Activated effector memory CD4-positive, alpha-beta T cell treated with anti-CD3 and anti-CD28 coated beads, Interleukin-2, amount 50 U/mL, for 16 hours (primary cell): ENCODE measurements around the gene SLC8A1.

Source experiments
- DNase-seq: peaks from one replicate; pipeline ENCODE4 v3.0.0-alpha.2; 2020

SLC8A1 gene

GRCh38 chr2:40129725-40130124 is 322.2 kb downstream of the SLC8A1 start:
- no peak for DNase-seq

GRCh38 chr2:40128796-40129195 is 323.1 kb downstream of the SLC8A1 start:
- no peak for DNase-seq

- no peak for DNase-seq
These were observed 323.9 kb downstream of the SLC8A1 start for GRCh38 chr2:40127890-40128557.

- no peak for DNase-seq
These were observed 324.7 kb downstream of the SLC8A1 start for GRCh38 chr2:40127146-40127545.

GRCh38 chr2:40126006-40126405 is 325.9 kb downstream of the SLC8A1 start:
- no peak for DNase-seq

GRCh38 chr2:40123746-40124145 is 328.1 kb downstream of the SLC8A1 start:
- no peak for DNase-seq

GRCh38 chr2:40123326-40123725 is 328.6 kb downstream of the SLC8A1 start:
- no peak for DNase-seq

- no peak for DNase-seq
These were observed 330.9 kb downstream of the SLC8A1 start for GRCh38 chr2:40120957-40121356.

GRCh38 chr2:40120026-40120425 is 331.9 kb downstream of the SLC8A1 start:
- no peak for DNase-seq

- no peak for DNase-seq
These were observed 333.3 kb downstream of the SLC8A1 start for GRCh38 chr2:40118622-40119021.

GRCh38 chr2:40115894-40116293 is 336.0 kb downstream of the SLC8A1 start:
- no peak for DNase-seq

- no peak for DNase-seq
These were observed 336.5 kb downstream of the SLC8A1 start for GRCh38 chr2:40115348-40115747.

- no peak for DNase-seq
These were observed 337.9 kb downstream of the SLC8A1 start for GRCh38 chr2:40113997-40114396.

- DNase-seq = no peak
These were observed 338.5 kb downstream of the SLC8A1 start for GRCh38 chr2:40113272-40113968.

- DNase-seq = no peak
These were observed 342.5 kb downstream of the SLC8A1 start for GRCh38 chr2:40109381-40109780.

GRCh38 chr2:40108851-40109250 is 343.0 kb downstream of the SLC8A1 start:
- DNase-seq = no peak

GRCh38 chr2:40106061-40106460 is 345.8 kb downstream of the SLC8A1 start:
- no peak for DNase-seq

- DNase-seq = no peak
These were observed 346.3 kb downstream of the SLC8A1 start for GRCh38 chr2:40105593-40105992.

GRCh38 chr2:40103590-40103989 is 348.3 kb downstream of the SLC8A1 start:
- DNase-seq = no peak

GRCh38 chr2:40103163-40103562 is 348.7 kb downstream of the SLC8A1 start:
- DNase-seq = no peak

- no peak for DNase-seq
These were observed 349.4 kb downstream of the SLC8A1 start for GRCh38 chr2:40102447-40102846.

GRCh38 chr2:40101131-40101575 is 350.7 kb downstream of the SLC8A1 start:
- DNase-seq = no peak

- DNase-seq = no peak
These were observed 351.2 kb downstream of the SLC8A1 start for GRCh38 chr2:40100676-40101075.

GRCh38 chr2:40098786-40099470 is 353.0 kb downstream of the SLC8A1 start:
- no peak for DNase-seq
